K562 (cell line): Measurements from ENCODE around the gene CACNA2D4. TPM values are rescaled to one million over a fixed set of nuclear protein-coding genes. Genes with fewer than 3 reads are reported as not detected.

ENCODE experiments used
- BRF2 ChIP-seq: IDR thresholded peaks from 3 replicates; pipeline ENCODE4 v1.6.1; 2011; ENCODE audit warnings: borderline replicate concordance, mild to moderate bottlenecking; ENCODE audit not compliant: insufficient read length, insufficient read depth
- CBFA2T3 ChIP-seq: fragments of 450-650 bp; IDR thresholded peaks from 2 replicates; pipeline ENCODE4 v1.6.1; 2017
- CBX2 ChIP-seq: fragments of 200-600 bp; sonication (generic); IDR thresholded peaks from one replicate; pipeline ENCODE4 v1.6.1; 2012; ENCODE audit warnings: mild to moderate bottlenecking, low read length, inconsistent platforms; ENCODE audit not compliant: insufficient read depth, poor library complexity, severe bottlenecking
- E2F4 ChIP-seq: sonication (generic); formaldehyde crosslinking; IDR thresholded peaks from 2 replicates; pipeline ENCODE4 v1.8.0; 2022; ENCODE audit warnings: mild to moderate bottlenecking, low read depth, missing genetic modification reagents
- GABPB1 ChIP-seq: sonication (generic); formaldehyde crosslinking; IDR thresholded peaks from 2 replicates; pipeline ENCODE4 v1.8.0; 2022; ENCODE audit warnings: mild to moderate bottlenecking, missing genetic modification reagents
- GABPB2 ChIP-seq: fragments of 250-450 bp; sonication (Bioruptor Pico); conservative IDR thresholded peaks from 2 replicates; pipeline ENCODE4 v1.5.1; 2021; ENCODE audit warnings: mild to moderate bottlenecking
- GTF2F1 ChIP-seq: IDR thresholded peaks from 2 replicates; pipeline ENCODE4 v1.6.1; 2011; ENCODE audit warnings: low read depth, low read length, improper control_type of control experiment
- HLTF ChIP-seq: fragments of 450-650 bp; IDR thresholded peaks from 2 replicates; pipeline ENCODE4 v1.6.1; 2016
- MXI1 ChIP-seq: IDR thresholded peaks from 2 replicates; pipeline ENCODE4 v1.6.1; 2011; ENCODE audit warnings: low read depth, mild to moderate bottlenecking, improper control_type of control experiment, low read length
- POLR3A ChIP-seq: IDR thresholded peaks from 2 replicates; pipeline ENCODE4 v1.6.1; 2011; ENCODE audit warnings: borderline replicate concordance, mild to moderate bottlenecking, moderate library complexity; ENCODE audit not compliant: insufficient read length, insufficient read depth; ENCODE audit errors: extremely low read depth
- SMARCA5 ChIP-seq: fragments of 450-650 bp; IDR thresholded peaks from 2 replicates; pipeline ENCODE4 v1.6.1; 2016
- SMARCE1 ChIP-seq: fragments of 450-650 bp; IDR thresholded peaks from 2 replicates; pipeline ENCODE4 v1.7.1; 2016; ENCODE audit warnings: mild to moderate bottlenecking
- YY1 ChIP-seq, 3 experiments: IDR thresholded peaks; 2 replicates each; pipeline ENCODE4 v1.6.1; 2011; ENCODE audit warnings: low read length in 2 of 3, mild to moderate bottlenecking in 2 of 3, moderate library complexity in 2 of 3, borderline replicate concordance in 1 of 3, control low read depth in 1 of 3, low read depth in 1 of 3; ENCODE audit not compliant: insufficient read depth in 3 of 3, insufficient replicate concordance in 2 of 3, control insufficient read depth in 1 of 3, insufficient read length in 1 of 3; ENCODE audit errors: extremely low read depth in 1 of 3
- ZNF583 ChIP-seq: fragments of 250-450 bp; sonication (Bioruptor Pico); IDR thresholded peaks from 2 replicates; pipeline ENCODE4 v1.4.0; 2020
- ZNF766 ChIP-seq: fragments of 200-800 bp; sonication (Bioruptor generic); conservative IDR thresholded peaks from 2 replicates; pipeline ENCODE4 v1.6.1; 2016; ENCODE audit warnings: missing genetic modification characterization, missing compliant biosample characterization
- polyA plus RNA-seq, 8 experiments: library from polyadenylated mRNA; depleted of rRNA in 4 of 8; stranded (reverse) in 5 of 8; unstranded in 3 of 8; fragments of >200 nt; fragmentation: Nextera tagmentation in 2 of 8; fragmentation: Illumina TruSeq in 1 of 8; extraction: Ambion mirVana in 2 of 8; extraction: Trizol in 1 of 8; gene quantifications; 2 replicates each; pipeline versions ENCODE4 v1.2.1 to v1.2.3, GENCODE V29; 2011 to 2014; ENCODE audit warnings: inconsistent platforms in 1 of 8, missing spikeins in 1 of 8
- total RNA-seq, 7 experiments: library from RNA; depleted of rRNA in 6 of 7; stranded (reverse); fragments of >200 nt in 6 of 7; fragmentation: Illumina TruSeq in 2 of 7; extraction: Trizol in 2 of 7; gene quantifications; 2 replicates each; pipeline versions ENCODE4 v1.2.1 to v1.2.3, GENCODE V29; 2011 to 2021; ENCODE audit warnings: low replicate concordance in 1 of 7
- TF ChIP-seq, protein P1 (sequence below): fragments of 450-650 bp; IDR thresholded peaks from 2 replicates; pipeline ENCODE4 v1.6.1; 2018; ENCODE audit not compliant: partially characterized antibody
- TF ChIP-seq, protein P2 (sequence below): fragments of 450-650 bp; formaldehyde crosslinking; IDR thresholded peaks from 2 replicates; pipeline ENCODE4 v1.4.0; 2020; ENCODE audit warnings: mild to moderate bottlenecking, moderate library complexity
- TF ChIP-seq, protein P3 (sequence below): fragments of 450-650 bp; conservative IDR thresholded peaks from 2 replicates; pipeline ENCODE4 v1.6.1; 2016; ENCODE audit warnings: missing genetic modification characterization, low read depth, mild to moderate bottlenecking, control low read depth, missing compliant biosample characterization

CACNA2D4 gene
- total and polyA plus RNA-seq, 9 of the 15 experiments (the other 6 are each of a cell fraction or from before 2014, with no cell fraction given): 0.04 to 0.69 (median 0.40) TPM; not detected in 3

DNA sequence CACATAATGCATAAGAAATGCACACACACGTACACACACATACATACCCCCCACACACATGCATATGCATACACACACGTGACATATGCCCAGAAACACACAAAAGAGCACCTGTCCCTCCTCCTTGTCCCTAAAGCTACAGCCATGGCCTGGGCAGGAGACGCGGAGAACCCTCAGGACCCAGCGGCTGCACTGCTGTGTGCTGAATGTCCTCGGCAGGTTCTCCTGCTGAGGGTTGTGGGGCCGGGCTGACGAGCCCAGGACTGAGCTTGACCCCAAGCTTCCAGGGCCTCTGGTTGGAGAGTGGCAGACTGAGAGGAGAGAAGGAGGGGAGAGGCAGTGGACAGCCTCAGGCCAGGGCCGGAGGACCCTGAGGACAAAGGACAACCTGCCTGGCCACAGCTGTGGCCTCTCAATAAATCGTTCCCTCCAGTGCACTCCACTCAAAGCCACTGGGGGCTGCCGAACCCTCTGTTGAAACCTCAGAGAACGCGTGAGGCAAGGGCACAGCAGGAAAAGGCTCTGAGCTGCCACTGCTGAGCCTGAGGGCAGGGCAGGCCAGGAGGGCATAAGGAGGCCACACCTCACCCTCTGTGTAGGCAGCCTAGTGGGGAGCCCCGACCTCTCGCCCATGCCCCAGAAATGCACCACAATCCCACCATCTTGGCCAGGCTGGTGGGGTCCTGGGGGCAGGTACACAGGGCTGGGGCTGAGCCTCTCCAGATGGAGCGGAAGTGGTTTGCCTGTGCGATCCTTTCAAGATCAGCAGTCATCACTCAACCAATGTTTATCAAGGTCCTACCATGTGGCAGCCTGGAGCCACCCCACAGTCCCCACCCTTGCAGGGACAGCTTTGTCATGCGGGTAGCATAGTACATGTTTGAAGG lies 3.1 kb downstream of the CACNA2D4 start (continued):
- TF ChIP-seq, protein P1, sequence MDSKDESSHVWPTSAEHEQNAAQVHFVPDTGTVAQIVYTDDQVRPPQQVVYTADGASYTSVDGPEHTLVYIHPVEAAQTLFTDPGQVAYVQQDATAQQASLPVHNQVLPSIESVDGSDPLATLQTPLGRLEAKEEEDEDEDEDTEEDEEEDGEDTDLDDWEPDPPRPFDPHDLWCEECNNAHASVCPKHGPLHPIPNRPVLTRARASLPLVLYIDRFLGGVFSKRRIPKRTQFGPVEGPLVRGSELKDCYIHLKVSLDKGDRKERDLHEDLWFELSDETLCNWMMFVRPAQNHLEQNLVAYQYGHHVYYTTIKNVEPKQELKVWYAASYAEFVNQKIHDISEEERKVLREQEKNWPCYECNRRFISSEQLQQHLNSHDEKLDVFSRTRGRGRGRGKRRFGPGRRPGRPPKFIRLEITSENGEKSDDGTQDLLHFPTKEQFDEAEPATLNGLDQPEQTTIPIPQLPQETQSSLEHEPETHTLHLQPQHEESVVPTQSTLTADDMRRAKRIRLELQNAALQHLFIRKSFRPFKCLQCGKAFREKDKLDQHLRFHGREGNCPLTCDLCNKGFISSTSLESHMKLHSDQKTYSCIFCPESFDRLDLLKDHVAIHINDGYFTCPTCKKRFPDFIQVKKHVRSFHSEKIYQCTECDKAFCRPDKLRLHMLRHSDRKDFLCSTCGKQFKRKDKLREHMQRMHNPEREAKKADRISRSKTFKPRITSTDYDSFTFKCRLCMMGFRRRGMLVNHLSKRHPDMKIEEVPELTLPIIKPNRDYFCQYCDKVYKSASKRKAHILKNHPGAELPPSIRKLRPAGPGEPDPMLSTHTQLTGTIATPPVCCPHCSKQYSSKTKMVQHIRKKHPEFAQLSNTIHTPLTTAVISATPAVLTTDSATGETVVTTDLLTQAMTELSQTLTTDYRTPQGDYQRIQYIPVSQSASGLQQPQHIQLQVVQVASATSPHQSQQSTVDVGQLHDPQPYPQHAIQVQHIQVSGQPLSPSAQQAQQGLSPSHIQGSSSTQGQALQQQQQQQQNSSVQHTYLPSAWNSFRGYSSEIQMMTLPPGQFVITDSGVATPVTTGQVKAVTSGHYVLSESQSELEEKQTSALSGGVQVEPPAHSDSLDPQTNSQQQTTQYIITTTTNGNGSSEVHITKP: no peak
- TF ChIP-seq SMARCE1: no peak
- TF ChIP-seq YY1 (IDR thresholded peaks at IDR 0.05; ENCODE audit: borderline replicate concordance in 1 of 3, control insufficient read depth in 1 of 3, extremely low read depth in 1 of 3, insufficient read depth in 3 of 3, insufficient read length in 1 of 3, insufficient replicate concordance in 2 of 3, low read depth in 1 of 3, low read length in 2 of 3): no peak
- TF ChIP-seq GTF2F1: no peak
- TF ChIP-seq ZNF766 (CRISPR knock-in tag): no peak
- peak; percentile 61 for TF ChIP-seq CBFA2T3
- TF ChIP-seq, protein P2, sequence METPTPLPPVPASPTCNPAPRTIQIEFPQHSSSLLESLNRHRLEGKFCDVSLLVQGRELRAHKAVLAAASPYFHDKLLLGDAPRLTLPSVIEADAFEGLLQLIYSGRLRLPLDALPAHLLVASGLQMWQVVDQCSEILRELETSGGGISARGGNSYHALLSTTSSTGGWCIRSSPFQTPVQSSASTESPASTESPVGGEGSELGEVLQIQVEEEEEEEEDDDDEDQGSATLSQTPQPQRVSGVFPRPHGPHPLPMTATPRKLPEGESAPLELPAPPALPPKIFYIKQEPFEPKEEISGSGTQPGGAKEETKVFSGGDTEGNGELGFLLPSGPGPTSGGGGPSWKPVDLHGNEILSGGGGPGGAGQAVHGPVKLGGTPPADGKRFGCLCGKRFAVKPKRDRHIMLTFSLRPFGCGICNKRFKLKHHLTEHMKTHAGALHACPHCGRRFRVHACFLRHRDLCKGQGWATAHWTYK (CRISPR knock-in tag): no peak
- no peak for TF ChIP-seq HLTF
- no peak for TF ChIP-seq ZNF583
- TF ChIP-seq GABPB1: 0 out of 2 replicates have a peak, but pooled peaks have one; percentile 14
- TF ChIP-seq BRF2: no peak
- TF ChIP-seq, protein P3, sequence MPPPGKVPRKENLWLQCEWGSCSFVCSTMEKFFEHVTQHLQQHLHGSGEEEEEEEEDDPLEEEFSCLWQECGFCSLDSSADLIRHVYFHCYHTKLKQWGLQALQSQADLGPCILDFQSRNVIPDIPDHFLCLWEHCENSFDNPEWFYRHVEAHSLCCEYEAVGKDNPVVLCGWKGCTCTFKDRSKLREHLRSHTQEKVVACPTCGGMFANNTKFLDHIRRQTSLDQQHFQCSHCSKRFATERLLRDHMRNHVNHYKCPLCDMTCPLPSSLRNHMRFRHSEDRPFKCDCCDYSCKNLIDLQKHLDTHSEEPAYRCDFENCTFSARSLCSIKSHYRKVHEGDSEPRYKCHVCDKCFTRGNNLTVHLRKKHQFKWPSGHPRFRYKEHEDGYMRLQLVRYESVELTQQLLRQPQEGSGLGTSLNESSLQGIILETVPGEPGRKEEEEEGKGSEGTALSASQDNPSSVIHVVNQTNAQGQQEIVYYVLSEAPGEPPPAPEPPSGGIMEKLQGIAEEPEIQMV (tag): no peak
- no peak for TF ChIP-seq POLR3A
- TF ChIP-seq SMARCA5: no peak
- no peak for TF ChIP-seq GABPB2 (CRISPR knock-in tag)
- TF ChIP-seq CBX2: no peak
- no peak for TF ChIP-seq MXI1
- no peak for TF ChIP-seq E2F4 (CRISPR knock-in tag)
